Type B pancreatic cell (in vitro differentiated cells): ENCODE data around the gene CREM. TPM values are rescaled to one million over a fixed set of nuclear protein-coding genes. Genes with fewer than 3 reads are reported as not detected.
A peak's percentile ranks its signal among the peaks of the same experiment; 100 is the strongest.

Experiments
- DNase-seq: peaks from one replicate; pipeline ENCODE4 v3.0.0; 2021; ENCODE audit warnings: mixed read lengths; ENCODE audit not compliant: unreplicated experiment; ENCODE audit errors: extremely low spot score
- H3K27ac Mint-ChIP-seq: 2 replicates; pipeline ENCODE4 v1.8.0; 2021; ENCODE audit warnings: mild to moderate bottlenecking, mixed read lengths
- H3K27me3 Mint-ChIP-seq: 2 replicates; pipeline ENCODE4 v1.8.0; 2021; ENCODE audit warnings: mixed read lengths
- H3K36me3 Mint-ChIP-seq: 2 replicates; pipeline ENCODE4 v1.8.0; 2021; ENCODE audit warnings: mixed read lengths
- H3K4me1 Mint-ChIP-seq: one replicate; pipeline ENCODE4 v1.8.0; 2021; ENCODE audit warnings: mixed read lengths; ENCODE audit not compliant: unreplicated experiment
- H3K4me3 Mint-ChIP-seq: 2 replicates; pipeline ENCODE4 v1.8.0; 2021; ENCODE audit warnings: mild to moderate bottlenecking, mixed read lengths
- H3K9me3 Mint-ChIP-seq: 2 replicates; pipeline ENCODE4 v1.8.0; 2021; ENCODE audit warnings: mixed read lengths
- CTCF ChIP-seq: fragments of 200-600 bp; sonication (generic); conservative IDR thresholded peaks from 2 replicates; pipeline ENCODE4 v1.5.0; 2021; ENCODE audit warnings: antibody characterized with exemption, mild to moderate bottlenecking
- total RNA-seq: library from RNA; stranded (reverse); gene quantifications from 2 replicates; pipeline ENCODE4 v1.2.1, GENCODE V29; 2021; ENCODE audit warnings: low replicate concordance

The CREM gene
- total RNA-seq, 1 donor from 2014 or later: 26.9 TPM

GRCh38 chr10:35090162-35090954 lies 36.3 kb upstream of the CREM start, which contains the start of gene CUL2:
TSS of gene CUL2 (minus strand) at chr10:35090341. CDS start at chr10:35071317, 19,024 bp downstream.
- TF ChIP-seq CTCF: no peak
- Mint-ChIP-seq H3K27ac (peak within 1 kb of the TSS; percentile 95), H3K27me3 (peaks cover 2% of the 10 kb centered on the region), H3K4me1 (peaks cover 16% of the 10 kb centered on the region), H3K36me3 (peaks cover 9% of the 10 kb centered on the region), H3K9me3 (no peaks in the 10 kb centered on the region), H3K4me3 (peak within 1 kb of the TSS; percentile 99)
- peak; percentile 93 for DNase-seq

DNA sequence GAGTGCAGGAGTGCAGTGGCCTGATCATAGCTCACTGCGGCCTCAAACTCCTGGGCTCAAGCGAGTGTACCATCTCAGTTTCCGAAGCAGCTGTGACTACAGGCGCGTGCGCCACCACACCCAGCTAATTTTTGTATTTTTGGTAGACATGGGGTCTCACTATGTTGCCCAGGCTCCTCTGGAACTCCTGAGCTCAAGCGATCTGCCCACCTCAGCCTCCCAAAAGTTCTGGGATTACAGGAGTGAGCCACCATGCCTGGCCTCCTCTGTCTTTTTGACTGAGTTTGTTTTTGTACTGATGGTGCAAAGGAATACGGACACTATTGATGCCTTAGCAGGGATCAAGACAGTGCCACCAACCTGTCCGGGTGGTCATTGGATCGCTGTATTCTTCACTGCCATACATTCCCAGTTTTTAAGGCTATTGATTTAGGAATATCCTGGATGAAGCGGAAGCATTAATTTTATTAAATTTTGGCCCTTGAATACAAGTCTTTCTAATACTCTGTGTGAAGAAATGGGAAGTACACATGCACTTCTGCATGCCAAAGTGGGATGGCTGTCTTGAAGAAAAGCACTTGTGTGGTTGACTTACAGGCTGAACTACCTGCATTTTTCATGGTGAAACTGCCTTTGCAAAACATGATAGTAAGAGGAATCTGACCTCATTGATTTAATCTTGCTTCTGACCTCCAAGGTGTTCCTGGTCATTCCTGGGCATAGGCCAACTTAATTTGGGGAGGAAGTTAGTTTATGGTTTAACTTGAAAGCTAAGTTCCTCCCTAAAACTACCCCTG lies 34.5 kb upstream of the CREM start:
- H3K36me3 Mint-ChIP-seq: peaks cover 9% of the 10 kb centered on the region
- H3K4me1 Mint-ChIP-seq: peaks cover 15% of the 10 kb centered on the region
- H3K4me3 Mint-ChIP-seq: no peak overlapping the region
- peaks cover 12% of the 10 kb centered on the region for H3K27me3 Mint-ChIP-seq
- no peak for DNase-seq
- H3K27ac Mint-ChIP-seq: no peak overlapping the region
- TF ChIP-seq CTCF: no peak
- H3K9me3 Mint-ChIP-seq: no peaks in the 10 kb centered on the region

GRCh38 chr10:35092851-35093250 lies 33.8 kb upstream of the CREM start:
- Mint-ChIP-seq H3K4me3 (no peak overlapping the region), H3K4me1 (peaks cover 9% of the 10 kb centered on the region), H3K36me3 (peaks cover 3% of the 10 kb centered on the region), H3K27me3 (peaks cover 12% of the 10 kb centered on the region), H3K9me3 (no peaks in the 10 kb centered on the region), H3K27ac (no peak overlapping the region)
- TF ChIP-seq CTCF: no peak
- no peak for DNase-seq

DNA sequence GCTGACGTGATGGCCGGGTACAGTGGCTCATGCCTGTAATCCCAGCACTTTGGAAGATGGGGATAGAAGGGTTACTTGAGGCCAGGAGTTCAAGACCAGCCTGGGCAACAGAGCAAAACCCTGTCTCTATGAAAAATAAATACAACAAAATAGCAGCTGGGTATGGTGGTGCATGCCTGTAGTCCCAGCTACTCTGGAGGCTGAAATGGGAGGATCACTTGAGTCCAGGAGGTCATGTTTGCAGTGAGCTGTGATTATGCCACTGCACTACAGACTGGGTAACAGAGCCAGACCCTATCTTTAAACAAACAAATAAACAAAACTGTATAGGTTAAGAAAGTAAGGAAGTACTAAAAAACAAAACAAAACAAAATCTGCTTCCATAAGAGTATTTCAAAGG lies 30.3 kb upstream of the CREM start:
- Mint-ChIP-seq H3K9me3 (no peaks in the 10 kb centered on the region), H3K4me1 (no peaks in the 10 kb centered on the region), H3K27me3 (peaks cover 13% of the 10 kb centered on the region), H3K4me3 (no peak overlapping the region), H3K36me3 (no peaks in the 10 kb centered on the region), H3K27ac (no peak overlapping the region)
- TF ChIP-seq CTCF: no peak
- DNase-seq: no peak

DNA sequence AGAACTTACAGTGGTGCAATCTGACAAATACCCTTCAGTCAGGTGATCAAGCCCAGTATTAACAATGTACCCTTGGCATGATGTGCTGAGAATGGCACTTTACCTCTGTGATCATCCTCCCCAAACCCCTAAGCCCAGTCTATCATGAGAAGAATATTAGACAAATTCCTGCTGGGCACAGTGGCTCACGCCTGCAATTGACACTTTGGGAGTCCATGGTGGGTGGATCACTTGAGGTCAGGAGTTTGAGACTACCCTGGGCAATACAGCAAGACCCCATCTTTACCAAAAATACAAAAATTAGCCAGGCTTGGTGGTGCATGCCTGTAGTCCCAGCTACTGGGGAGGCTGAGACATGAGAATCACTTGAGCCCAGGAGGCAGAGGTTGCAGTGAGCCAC lies 29.1 kb upstream of the CREM start:
- Mint-ChIP-seq H3K9me3 (no peaks in the 10 kb centered on the region), H3K4me3 (no peak overlapping the region), H3K36me3 (no peaks in the 10 kb centered on the region), H3K27ac (no peak overlapping the region), H3K4me1 (no peaks in the 10 kb centered on the region), H3K27me3 (peaks cover 13% of the 10 kb centered on the region)
- no peak for TF ChIP-seq CTCF
- no peak for DNase-seq
